Liver (tissue), 9 donors: ENCODE measurements around the gene UBE2D1. TPM values are rescaled to one million over a fixed set of nuclear protein-coding genes. Genes with fewer than 3 reads are reported as not detected.

Source experiments
- DNase-seq: peaks from one replicate; pipeline ENCODE4 v3.0.0-alpha.2; 2017; ENCODE audit warnings: low spot score
- H3K27ac ChIP-seq, 2 donors: one replicate each; pipeline ENCODE4 v1.7.0; 2013; ENCODE audit warnings: inconsistent platforms in 2 of 2, low read length in 2 of 2, control low read depth in 1 of 2, low read depth in 1 of 2, mild to moderate bottlenecking in 1 of 2
- H3K27me3 ChIP-seq, 4 donors: one replicate each; pipeline versions ENCODE4 v1.6.1 to v1.7.0; 2013; ENCODE audit warnings: low read length in 3 of 4, inconsistent platforms in 1 of 4, mild to moderate bottlenecking in 1 of 4, moderate library complexity in 1 of 4; ENCODE audit not compliant: control insufficient read depth in 4 of 4, insufficient read depth in 4 of 4
- H3K36me3 ChIP-seq, 4 donors: one replicate each; pipeline versions ENCODE4 v1.6.1 to v1.7.0; 2013; ENCODE audit warnings: low read length in 3 of 4, mild to moderate bottlenecking in 3 of 4, low read depth in 1 of 4, moderate library complexity in 1 of 4; ENCODE audit not compliant: control insufficient read depth in 4 of 4, insufficient read depth in 3 of 4
- H3K4me1 ChIP-seq, 4 donors: one replicate each; pipeline versions ENCODE4 v1.6.1 to v1.7.0; 2013; ENCODE audit warnings: low read length in 3 of 4, mild to moderate bottlenecking in 3 of 4, moderate library complexity in 1 of 4; ENCODE audit not compliant: control insufficient read depth in 4 of 4, insufficient read depth in 4 of 4
- H3K4me3 ChIP-seq, 3 donors: one replicate each; pipeline versions ENCODE4 v1.6.1 to v1.7.0; 2013; ENCODE audit warnings: low read length in 3 of 3, control low read depth in 1 of 3, low read depth in 1 of 3, mild to moderate bottlenecking in 1 of 3
- H3K9ac ChIP-seq, 2 donors: one replicate each; pipeline ENCODE4 v1.7.0; 2013; ENCODE audit warnings: low read length in 2 of 2, mild to moderate bottlenecking in 2 of 2, moderate library complexity in 2 of 2, control low read depth in 1 of 2, low read depth in 1 of 2
- H3K9me3 ChIP-seq, 4 donors: one replicate each; pipeline versions ENCODE4 v1.6.1 to v1.7.0; 2013; ENCODE audit warnings: low read length in 3 of 4; ENCODE audit not compliant: control insufficient read depth in 4 of 4
- ATF3 ChIP-seq: IDR thresholded peaks from 2 replicates; pipeline ENCODE4 v1.6.1; 2016; ENCODE audit warnings: antibody characterized with exemption
- CTCF ChIP-seq: fragments of 150-350 bp; IDR thresholded peaks from 2 replicates; pipeline ENCODE4 v1.5.1; 2017; ENCODE audit warnings: improper control_type of control experiment, low read depth, low read length; ENCODE audit not compliant: missing input control
- FOXA1 ChIP-seq: IDR thresholded peaks from 2 replicates; pipeline ENCODE4 v1.6.1; 2016; ENCODE audit warnings: antibody characterized with exemption
- FOXA2 ChIP-seq: IDR thresholded peaks from 2 replicates; pipeline ENCODE4 v1.6.1; 2016; ENCODE audit warnings: antibody characterized with exemption
- GABPA ChIP-seq, 2 donors: IDR thresholded peaks in 1 of 2; conservative IDR thresholded peaks in 1 of 2; 2 replicates each; pipeline ENCODE4 v1.6.1; 2016; ENCODE audit warnings: antibody characterized with exemption in 2 of 2, mild to moderate bottlenecking in 1 of 2, moderate library complexity in 1 of 2
- HNF4A ChIP-seq, 2 donors: conservative IDR thresholded peaks; 2 replicates each; pipeline ENCODE4 v1.6.1; 2016; ENCODE audit warnings: antibody characterized with exemption in 2 of 2, mild to moderate bottlenecking in 2 of 2
- HNF4G ChIP-seq: IDR thresholded peaks from 2 replicates; pipeline ENCODE4 v1.6.1; 2016; ENCODE audit warnings: antibody characterized with exemption
- JUND ChIP-seq, 2 donors: IDR thresholded peaks; 2 replicates each; pipeline ENCODE4 v1.6.1; 2016; ENCODE audit warnings: antibody characterized with exemption in 2 of 2
- MAX ChIP-seq: IDR thresholded peaks from 2 replicates; pipeline ENCODE4 v1.6.1; 2016; ENCODE audit warnings: antibody characterized with exemption
- NR2F2 ChIP-seq: IDR thresholded peaks from 2 replicates; pipeline ENCODE4 v1.6.1; 2016; ENCODE audit warnings: antibody characterized with exemption
- RAD21 ChIP-seq, 2 donors: IDR thresholded peaks; 2 replicates each; pipeline ENCODE4 v1.6.1; 2016; ENCODE audit warnings: antibody characterized with exemption in 2 of 2, mild to moderate bottlenecking in 2 of 2
- REST ChIP-seq: IDR thresholded peaks from 2 replicates; pipeline ENCODE4 v1.6.1; 2016; ENCODE audit warnings: antibody characterized with exemption, mild to moderate bottlenecking
- RXRA ChIP-seq, 2 donors: IDR thresholded peaks; 2 replicates each; pipeline ENCODE4 v1.6.1; 2017 to 2018; ENCODE audit warnings: antibody characterized with exemption in 2 of 2, mild to moderate bottlenecking in 1 of 2
- SP1 ChIP-seq: IDR thresholded peaks from 2 replicates; pipeline ENCODE4 v1.6.1; 2018; ENCODE audit warnings: antibody characterized with exemption, mild to moderate bottlenecking
- TAF1 ChIP-seq: conservative IDR thresholded peaks from 2 replicates; pipeline ENCODE4 v1.6.1; 2016; ENCODE audit warnings: antibody characterized with exemption, mild to moderate bottlenecking
- YY1 ChIP-seq: IDR thresholded peaks from 2 replicates; pipeline ENCODE4 v1.6.1; 2016; ENCODE audit warnings: antibody characterized with exemption, mild to moderate bottlenecking
- ZBTB33 ChIP-seq: IDR thresholded peaks from 2 replicates; pipeline ENCODE4 v1.6.1; 2016; ENCODE audit warnings: antibody characterized with exemption
- WGBS: extraction: QIAGEN DNeasy Blood & Tissue Kit; methylation state at CpG from one replicate; pipeline ENCODE4 v1.1.7; 2013; 5-methylcytosine and 5-hydroxymethylcytosine counted together
- polyA plus RNA-seq, 2 donors: library from polyadenylated mRNA; stranded (reverse) in 1 of 2; unstranded in 1 of 2; fragments of 200-250 nt in 1 of 2; fragments of >200 nt in 1 of 2; fragmentation: Nextera tagmentation in 1 of 2; extraction: Ambion mirVana in 1 of 2; gene quantifications; one replicate each; pipeline versions ENCODE4 v1.2.1 to v1.2.3, GENCODE V29; 2013 to 2015
- total RNA-seq, 2 donors: library from RNA; depleted of rRNA; stranded (reverse); fragments of >200 nt; gene quantifications; one replicate each; pipeline ENCODE4 v1.2.3, GENCODE V29; 2014
- donor health status: healthy.
- donor health status: healthy.
- donor health status: healthy.
- donor health status: healthy.
- donor health status: healthy.

Gene UBE2D1
- total and polyA plus RNA-seq, 4 donors, result 3.5 to 6.8 (median 5.8) TPM

- Histone ChIP-seq H3K9ac (no peak overlapping the region), H3K36me3 (no peaks in the 10 kb centered on the region), H3K27me3 (no peaks in the 10 kb centered on the region), H3K4me3 (no peak overlapping the region), H3K27ac (no peak overlapping the region), H3K9me3 (no peaks in the 10 kb centered on the region), H3K4me1 (peaks cover 0 to 4% (median under 1%) of the 10 kb centered on the region in 4 donors)
- TF ChIP-seq YY1, result no peak
- no peak for TF ChIP-seq RXRA (IDR thresholded peaks at IDR 0.05)
- TF ChIP-seq RAD21 (IDR thresholded peaks at IDR 0.05), result no peak
- no peak for TF ChIP-seq JUND (IDR thresholded peaks at IDR 0.05)
- no peak for TF ChIP-seq MAX
- TF ChIP-seq FOXA1, result no peak
- TF ChIP-seq ZBTB33, result no peak
- no peak for TF ChIP-seq GABPA (IDR thresholded peaks at IDR 0.05 in 1 of 2, conservative IDR thresholded peaks at IDR 0.05 in 1 of 2)
- no peak for TF ChIP-seq HNF4G
- TF ChIP-seq CTCF, result no peak
- TF ChIP-seq FOXA2, result no peak
- 65% methylated on average over 2 of the region's 2 CpGs for WGBS
- DNase-seq, result no peak
These were observed 21.9 kb downstream of the UBE2D1 start for GRCh38 chr10:58356756-58357155.

- no peak overlapping the region for H3K27ac ChIP-seq
- no peak for DNase-seq
- H3K9me3 ChIP-seq, result no peaks in the 10 kb centered on the region
- H3K36me3 ChIP-seq, result no peaks in the 10 kb centered on the region
- TF ChIP-seq CTCF, result no peak
- TF ChIP-seq HNF4A (conservative IDR thresholded peaks at IDR 0.05), result no peak
- TF ChIP-seq RXRA (IDR thresholded peaks at IDR 0.05), result no peak
- no peak for TF ChIP-seq RAD21 (IDR thresholded peaks at IDR 0.05)
- no peak for TF ChIP-seq HNF4G
- no peak for TF ChIP-seq JUND (IDR thresholded peaks at IDR 0.05)
- TF ChIP-seq YY1, result no peak
- no peak for TF ChIP-seq GABPA (IDR thresholded peaks at IDR 0.05 in 1 of 2, conservative IDR thresholded peaks at IDR 0.05 in 1 of 2)
- TF ChIP-seq ATF3, result no peak
- TF ChIP-seq FOXA1, result no peak
- TF ChIP-seq TAF1, result no peak
- no peak for TF ChIP-seq NR2F2
- no peak for TF ChIP-seq MAX
- TF ChIP-seq REST, result no peak
- no peak for TF ChIP-seq ZBTB33
- TF ChIP-seq SP1, result no peak
- H3K4me1 ChIP-seq, result peaks cover 0 to under 1% (median 0%) of the 10 kb centered on the region in 4 donors
- no peak overlapping the region for H3K9ac ChIP-seq
- no peaks in the 10 kb centered on the region for H3K27me3 ChIP-seq
- H3K4me3 ChIP-seq, result no peak overlapping the region
- WGBS, result 79% methylated on average over 4 of the region's 4 CpGs
These were observed 23.6 kb downstream of the UBE2D1 start for GRCh38 chr10:58358314-58358933.
